Pancreas (tissue), 10 donors: ENCODE measurements around the gene TUBA4B. TPM values are rescaled to one million over a fixed set of nuclear protein-coding genes. Genes with fewer than 3 reads are reported as not detected.

Experiments used
- ATAC-seq, 4 donors: fragments of 200-7000 bp; cut with Tn5 transposase; one replicate each; pipeline versions ENCODE4 v1.8.0 to v1.9.1; 2020; ENCODE audit warnings: mild to moderate bottlenecking in 4 of 4, moderate library complexity in 4 of 4
- DNase-seq, 6 donors: peaks; one replicate each; pipeline ENCODE4 v3.0.0-alpha.2; 2020
- FAIRE-seq: peaks from 2 replicates; lab custom pipeline; 2012; peaks lifted over from hg19 to GRCh38; lab: Jason Lieb, UNC
- H3K27ac ChIP-seq, 4 donors: fragments of 200-600 bp; sonication (generic); 1 replicate in 3 of 4; 2 replicates in 1 of 4; pipeline versions ENCODE4 v1.5.0 to v1.8.0; 2020
- H3K27me3 ChIP-seq, 4 donors: fragments of 200-600 bp; one replicate each; pipeline ENCODE4 v1.8.0; 2021
- H3K36me3 ChIP-seq, 3 donors: fragments of 200-600 bp; sonication (generic) in 1 of 3; one replicate each; pipeline versions ENCODE4 v1.5.0 to v1.8.0; 2020 to 2021
- H3K4me1 ChIP-seq, 3 donors: fragments of 200-600 bp; one replicate each; pipeline ENCODE4 v1.8.0; 2021
- H3K4me3 ChIP-seq, 4 donors: fragments of 200-600 bp; sonication (generic) in 2 of 4; one replicate each; pipeline versions ENCODE4 v1.5.0 to v1.8.0; 2020 to 2021
- H3K9me3 ChIP-seq, 4 donors: fragments of 200-600 bp; one replicate each; pipeline ENCODE4 v1.8.0; 2021
- WGBS, 2 donors: extraction: QIAGEN DNeasy Blood & Tissue Kit; methylation state at CpG; one replicate each; pipeline ENCODE4 v1.1.7; 2013; 5-methylcytosine and 5-hydroxymethylcytosine counted together
- intact Hi-C, 3 donors: fragments of 100-400 bp; cut with DNase I; formaldehyde crosslinking; loops; one replicate each; pipeline versions ENCODE4 v1.11.1 to v1.14.2; 2022
- polyA plus RNA-seq, 2 donors: library from polyadenylated mRNA; stranded (reverse); fragments of 200-250 nt; gene quantifications; one replicate each; pipeline ENCODE4 v1.2.3, GENCODE V29; 2013
- total RNA-seq, 6 donors: library from RNA; stranded (reverse); fragmentation: NEBNext Ultra II Directional in 4 of 6; extraction: Animal tissue kit (Norgen Biotek cat#: 25700) in 4 of 6; gene quantifications; one replicate each; pipeline versions ENCODE4 v1.2.1 to v1.2.4, GENCODE V29; 2021 to 2023
- TF ChIP-seq, protein P1 (sequence below), 4 donors: fragments of 200-600 bp; sonication (generic) in 3 of 4; IDR thresholded peaks; one replicate each; pipeline versions ENCODE4 v1.5.0 to v1.8.0; 2021; ENCODE audit warnings: antibody characterized with exemption in 4 of 4
- donor health status: healthy with polysubstance abuse.
- donor health status: DM: no; HTN: no; CAD: no; lungs with moderate emphysema.
- donor health status: DM: no; HTN: no; CAD: no.
- donor health status: control.
- donor health status: control.
- donor health status: Bipolar disorder and iron deficiency.
- donor health status: DM: yes; HTN: yes; CAD: no.
- donor health status: DM: no; HTN: no; CAD: no.
- donor health status: DM: no; HTN: no; CAD: no.
- donor health status: DM: yes; HTN: yes; CAD: no.

Gene TUBA4B
- total and polyA plus RNA-seq, 8 donors: not detected

- Histone ChIP-seq H3K27ac (peak overlapping the region in 3 of 4 donors; percentile 90 to 96 (median 94)), H3K9me3 (no peaks in the 10 kb centered on the region), H3K4me3 (no peak overlapping the region), H3K27me3 (no peaks in the 10 kb centered on the region), H3K4me1 (peaks cover 26 to 66% (median 32%) of the 10 kb centered on the region in 3 donors), H3K36me3 (peaks cover 0 to 5% (median 0%) of the 10 kb centered on the region in 3 donors)
- TF ChIP-seq, protein P1, sequence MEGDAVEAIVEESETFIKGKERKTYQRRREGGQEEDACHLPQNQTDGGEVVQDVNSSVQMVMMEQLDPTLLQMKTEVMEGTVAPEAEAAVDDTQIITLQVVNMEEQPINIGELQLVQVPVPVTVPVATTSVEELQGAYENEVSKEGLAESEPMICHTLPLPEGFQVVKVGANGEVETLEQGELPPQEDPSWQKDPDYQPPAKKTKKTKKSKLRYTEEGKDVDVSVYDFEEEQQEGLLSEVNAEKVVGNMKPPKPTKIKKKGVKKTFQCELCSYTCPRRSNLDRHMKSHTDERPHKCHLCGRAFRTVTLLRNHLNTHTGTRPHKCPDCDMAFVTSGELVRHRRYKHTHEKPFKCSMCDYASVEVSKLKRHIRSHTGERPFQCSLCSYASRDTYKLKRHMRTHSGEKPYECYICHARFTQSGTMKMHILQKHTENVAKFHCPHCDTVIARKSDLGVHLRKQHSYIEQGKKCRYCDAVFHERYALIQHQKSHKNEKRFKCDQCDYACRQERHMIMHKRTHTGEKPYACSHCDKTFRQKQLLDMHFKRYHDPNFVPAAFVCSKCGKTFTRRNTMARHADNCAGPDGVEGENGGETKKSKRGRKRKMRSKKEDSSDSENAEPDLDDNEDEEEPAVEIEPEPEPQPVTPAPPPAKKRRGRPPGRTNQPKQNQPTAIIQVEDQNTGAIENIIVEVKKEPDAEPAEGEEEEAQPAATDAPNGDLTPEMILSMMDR (IDR thresholded peaks at IDR 0.05): no peak
- ATAC-seq: no peak
- 90 to 93% methylated on average over 17 of the region's 17 CpGs for WGBS, 2 donors
- no peak for DNase-seq
- intact Hi-C loops: no loop called here
- FAIRE-seq: no peak
Measured at GRCh38 chr2:219247678-219248642, 5.1 kb upstream of the TUBA4B start.

- TF ChIP-seq, protein P1 (IDR thresholded peaks at IDR 0.05): no peak
- Histone ChIP-seq H3K4me3 (peak overlapping the region in 2 of 4 donors; percentile 14 to 25), H3K9me3 (no peaks in the 10 kb centered on the region), H3K4me1 (peaks cover 26 to 66% (median 32%) of the 10 kb centered on the region in 3 donors), H3K36me3 (peaks cover 0 to 5% (median 0%) of the 10 kb centered on the region in 3 donors), H3K27me3 (no peaks in the 10 kb centered on the region), H3K27ac (peak overlapping the region; percentile 90 to 96 (median 92))
- ATAC-seq (no peak), DNase-seq (no peak), FAIRE-seq (no peak)
- intact Hi-C loops: no loop called here
- 56 to 58% methylated on average over 2 of the region's 2 CpGs for WGBS, 2 donors
Measured at GRCh38 chr2:219248845-219249202, 4.2 kb upstream of the TUBA4B start.

GRCh38 chr2:219249203-219249980 lies 3.7 kb upstream of the TUBA4B start:
- intact Hi-C loops: no loop called here
- FAIRE-seq: no peak

DNA sequence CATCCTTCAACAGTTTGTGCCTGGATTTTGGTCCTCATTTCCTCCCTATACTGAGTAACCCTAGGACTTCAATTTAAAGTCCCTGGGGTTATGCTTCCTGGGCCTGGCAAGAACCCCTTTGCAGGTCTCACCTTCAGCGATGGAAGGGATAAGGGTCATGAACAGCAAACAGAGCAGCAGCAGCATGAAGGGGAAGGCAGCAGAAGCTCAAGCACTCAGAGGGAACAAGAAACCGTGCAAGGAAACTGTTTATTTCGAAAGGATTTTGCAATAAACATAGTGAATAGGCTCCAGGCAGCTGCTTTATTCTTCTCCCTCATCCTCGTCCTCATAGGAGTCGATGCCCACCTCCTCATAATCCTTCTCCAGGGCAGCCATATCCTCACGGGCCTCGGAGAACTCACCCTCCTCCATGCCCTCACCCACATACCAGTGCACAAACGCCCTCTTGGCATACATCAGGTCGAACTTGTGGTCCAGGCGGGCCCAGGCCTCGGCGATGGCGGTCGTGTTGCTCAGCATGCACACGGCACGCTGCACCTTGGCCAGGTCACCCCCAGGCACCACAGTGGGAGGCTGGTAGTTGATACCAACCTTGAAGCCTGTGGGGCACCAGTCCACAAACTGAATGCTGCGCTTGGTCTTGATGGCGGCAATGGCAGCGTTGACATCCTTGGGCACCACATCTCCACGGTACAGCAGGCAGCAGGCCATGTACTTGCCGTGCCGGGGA lies 2.8 kb upstream of the TUBA4B start:
- H3K4me1 ChIP-seq: peaks cover 26 to 68% (median 32%) of the 10 kb centered on the region in 3 donors
- H3K27ac ChIP-seq: peak overlapping the region; percentile 90 to 96 (median 92)

More at GRCh38 chr2:219249203-219249980, 3.7 kb upstream of the TUBA4B start:
- ATAC-seq (peak; percentile 66 to 71 (median 68)), DNase-seq (peak; percentile 76 to 89 (median 88))
- Histone ChIP-seq H3K9me3 (no peaks in the 10 kb centered on the region), H3K36me3 (peaks cover 0 to 5% (median 0%) of the 10 kb centered on the region in 3 donors), H3K4me1 (peaks cover 26 to 67% (median 32%) of the 10 kb centered on the region in 3 donors), H3K4me3 (peak overlapping the region in 2 of 4 donors; percentile 14 to 25), H3K27ac (peak overlapping the region; percentile 90 to 96 (median 92)), H3K27me3 (no peaks in the 10 kb centered on the region)
- TF ChIP-seq, protein P1 (IDR thresholded peaks at IDR 0.05): no peak
- WGBS, 2 donors: 3 to 5% methylated on average over 7 of the region's 7 CpGs

More for the DNA sequence above, 2.8 kb upstream of the TUBA4B start:
- no peaks in the 10 kb centered on the region for H3K9me3 ChIP-seq
- intact Hi-C loops: no loop called here
- peak overlapping the region in 1 of 4 donors; percentile 25 for H3K4me3 ChIP-seq
- H3K27me3 ChIP-seq: no peaks in the 10 kb centered on the region
- no peak for ATAC-seq
- H3K36me3 ChIP-seq: peaks cover 0 to 5% (median 0%) of the 10 kb centered on the region in 3 donors
- no peak for FAIRE-seq
- DNase-seq: no peak
- TF ChIP-seq, protein P1 (IDR thresholded peaks at IDR 0.05): no peak
- WGBS, 2 donors: 78 to 79% methylated on average over 22 of the region's 22 CpGs
